ENCODE results near the gene GRXCR2.
A peak's percentile ranks its signal among the peaks of the same experiment; 100 is the strongest.

Gene GRXCR2

GRCh38 chr5:145917288-145917687 is 44.5 kb upstream of the GRXCR2 start:
- TF ChIP-seq, protein P1, sequence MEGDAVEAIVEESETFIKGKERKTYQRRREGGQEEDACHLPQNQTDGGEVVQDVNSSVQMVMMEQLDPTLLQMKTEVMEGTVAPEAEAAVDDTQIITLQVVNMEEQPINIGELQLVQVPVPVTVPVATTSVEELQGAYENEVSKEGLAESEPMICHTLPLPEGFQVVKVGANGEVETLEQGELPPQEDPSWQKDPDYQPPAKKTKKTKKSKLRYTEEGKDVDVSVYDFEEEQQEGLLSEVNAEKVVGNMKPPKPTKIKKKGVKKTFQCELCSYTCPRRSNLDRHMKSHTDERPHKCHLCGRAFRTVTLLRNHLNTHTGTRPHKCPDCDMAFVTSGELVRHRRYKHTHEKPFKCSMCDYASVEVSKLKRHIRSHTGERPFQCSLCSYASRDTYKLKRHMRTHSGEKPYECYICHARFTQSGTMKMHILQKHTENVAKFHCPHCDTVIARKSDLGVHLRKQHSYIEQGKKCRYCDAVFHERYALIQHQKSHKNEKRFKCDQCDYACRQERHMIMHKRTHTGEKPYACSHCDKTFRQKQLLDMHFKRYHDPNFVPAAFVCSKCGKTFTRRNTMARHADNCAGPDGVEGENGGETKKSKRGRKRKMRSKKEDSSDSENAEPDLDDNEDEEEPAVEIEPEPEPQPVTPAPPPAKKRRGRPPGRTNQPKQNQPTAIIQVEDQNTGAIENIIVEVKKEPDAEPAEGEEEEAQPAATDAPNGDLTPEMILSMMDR (IDR thresholded peaks at IDR 0.05), result no peak
- Mint-ChIP-seq H3K27me3 (ENCODE audit: low read depth, poor library complexity) (peaks cover 8% of the 10 kb centered on the region), H3K36me3 (ENCODE audit: low read depth) (no peaks in the 10 kb centered on the region), H3K4me1 (peaks cover 19% of the 10 kb centered on the region), H3K9me3 (no peaks in the 10 kb centered on the region), H3K27ac (no peak overlapping the region), H3K4me3 (no peak overlapping the region)
- DNase-seq, result no peak

DNA sequence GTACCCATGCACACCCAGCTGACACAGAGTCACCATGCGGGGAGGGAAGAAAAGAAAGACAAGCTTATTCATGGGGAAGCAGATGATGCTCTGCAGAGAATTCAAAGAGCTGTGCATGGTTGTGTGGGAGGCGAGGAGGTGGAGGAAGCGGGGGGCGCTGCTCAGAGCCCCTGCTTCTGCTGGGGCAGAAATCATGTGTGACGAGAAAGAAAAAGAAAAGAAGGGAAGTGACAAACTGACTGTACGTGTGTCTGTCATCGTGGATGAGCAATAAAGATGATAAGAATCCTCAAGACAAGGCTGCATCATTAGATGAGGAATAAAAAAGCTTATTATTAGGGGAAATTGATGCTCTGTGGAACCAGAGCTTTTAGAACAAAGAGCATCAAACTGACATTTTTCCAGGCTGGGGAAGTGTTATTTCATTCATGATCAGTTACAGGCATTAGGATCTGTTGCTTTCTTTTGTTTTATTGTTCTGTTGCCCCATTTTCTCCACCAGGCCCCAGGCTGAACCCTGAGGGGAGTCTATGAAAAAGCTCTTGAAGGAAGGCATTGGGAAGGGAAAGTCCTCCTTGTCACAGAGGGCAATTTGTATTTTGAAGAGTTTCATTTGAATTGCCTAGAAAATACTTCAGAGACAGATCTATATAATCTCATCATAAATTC is 43.3 kb upstream of the GRXCR2 start:
- H3K4me3 Mint-ChIP-seq, result no peak overlapping the region
- peaks cover 22% of the 10 kb centered on the region for H3K4me1 Mint-ChIP-seq
- H3K36me3 Mint-ChIP-seq (ENCODE audit: low read depth), result no peaks in the 10 kb centered on the region
- TF ChIP-seq, protein P1 (IDR thresholded peaks at IDR 0.05), result no peak
- H3K27ac Mint-ChIP-seq, result peak overlapping the region; percentile 44
- no peak for DNase-seq
- H3K27me3 Mint-ChIP-seq (ENCODE audit: low read depth, poor library complexity), result peaks cover 8% of the 10 kb centered on the region
- no peaks in the 10 kb centered on the region for H3K9me3 Mint-ChIP-seq

- Mint-ChIP-seq H3K4me1 (peaks cover 24% of the 10 kb centered on the region), H3K4me3 (no peak overlapping the region), H3K27ac (no peak overlapping the region), H3K9me3 (no peaks in the 10 kb centered on the region), H3K36me3 (ENCODE audit: low read depth) (no peaks in the 10 kb centered on the region), H3K27me3 (ENCODE audit: low read depth, poor library complexity) (peaks cover 10% of the 10 kb centered on the region)
- no peak for DNase-seq
- TF ChIP-seq, protein P1 (IDR thresholded peaks at IDR 0.05), result no peak
Observed at GRCh38 chr5:145913701-145914100, 40.9 kb upstream of the GRXCR2 start.

GRCh38 chr5:145912594-145912993 is 39.8 kb upstream of the GRXCR2 start:
- Mint-ChIP-seq H3K4me1 (peaks cover 24% of the 10 kb centered on the region), H3K27me3 (ENCODE audit: low read depth, poor library complexity) (peaks cover 10% of the 10 kb centered on the region), H3K4me3 (no peak overlapping the region), H3K27ac (no peak overlapping the region), H3K9me3 (no peaks in the 10 kb centered on the region), H3K36me3 (ENCODE audit: low read depth) (no peaks in the 10 kb centered on the region)
- TF ChIP-seq, protein P1 (IDR thresholded peaks at IDR 0.05), result no peak
- DNase-seq, result no peak

DNA sequence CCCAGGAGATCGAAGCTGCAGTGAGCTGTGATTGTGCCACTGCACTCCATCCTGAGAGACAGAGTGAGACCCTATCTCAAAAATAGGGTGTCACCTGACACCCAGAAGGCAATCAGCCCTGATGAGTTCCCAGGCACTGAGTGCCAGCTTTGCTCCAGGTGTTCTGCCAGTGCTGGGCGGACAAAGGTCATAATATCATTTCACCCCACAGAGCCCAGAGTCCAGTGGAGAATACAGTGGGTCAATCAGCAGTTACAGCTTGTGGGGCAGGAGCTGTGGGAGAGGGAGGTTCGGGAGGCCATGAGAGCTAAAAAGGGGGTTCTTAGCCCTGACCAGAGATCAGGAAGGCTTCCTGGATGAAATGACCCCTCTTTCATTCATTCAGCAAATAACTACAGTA is 39.2 kb upstream of the GRXCR2 start:
- no peak overlapping the region for H3K4me3 Mint-ChIP-seq
- H3K9me3 Mint-ChIP-seq, result no peaks in the 10 kb centered on the region
- TF ChIP-seq, protein P1 (IDR thresholded peaks at IDR 0.05), result no peak
- H3K4me1 Mint-ChIP-seq, result peaks cover 20% of the 10 kb centered on the region
- no peaks in the 10 kb centered on the region for H3K36me3 Mint-ChIP-seq (ENCODE audit: low read depth)
- peaks cover 12% of the 10 kb centered on the region for H3K27me3 Mint-ChIP-seq (ENCODE audit: low read depth, poor library complexity)
- H3K27ac Mint-ChIP-seq, result no peak overlapping the region
- no peak for DNase-seq

DNA sequence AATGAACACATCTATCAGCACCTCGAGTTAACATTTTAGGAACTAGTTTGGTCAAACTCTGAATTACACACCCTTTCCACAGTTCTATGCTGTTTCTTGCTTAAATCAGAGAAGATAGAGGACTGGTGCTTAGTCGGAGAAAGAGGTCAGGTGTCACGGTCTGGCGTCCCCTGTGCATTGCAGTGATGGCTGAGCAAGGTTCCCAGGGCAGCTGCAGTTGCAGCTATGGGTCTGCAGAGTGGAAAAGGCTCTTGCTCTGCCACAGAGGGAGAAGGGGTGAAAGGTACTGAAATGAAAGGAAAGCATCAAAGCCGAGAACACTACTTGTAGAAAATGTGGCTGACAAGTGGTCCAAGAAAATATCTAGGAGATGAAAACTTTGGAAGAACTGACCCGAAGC is 38.4 kb upstream of the GRXCR2 start:
- H3K4me3 Mint-ChIP-seq, result no peak overlapping the region
- DNase-seq, result peak; percentile 12
- peaks cover 11% of the 10 kb centered on the region for H3K4me1 Mint-ChIP-seq
- TF ChIP-seq, protein P1 (IDR thresholded peaks at IDR 0.05), result no peak
- H3K27me3 Mint-ChIP-seq (ENCODE audit: low read depth, poor library complexity), result peaks cover 16% of the 10 kb centered on the region
- H3K36me3 Mint-ChIP-seq (ENCODE audit: low read depth), result no peaks in the 10 kb centered on the region
- no peaks in the 10 kb centered on the region for H3K9me3 Mint-ChIP-seq
- peak overlapping the region; percentile 3 for H3K27ac Mint-ChIP-seq
